HepG2 (cell line): Measurements from ENCODE around the gene MAP3K2. TPM values are rescaled to one million over a fixed set of nuclear protein-coding genes. Genes with fewer than 3 reads are reported as not detected.

ENCODE experiments used
- CBFB ChIP-seq: sonication (generic); formaldehyde crosslinking; IDR thresholded peaks from 2 replicates; pipeline ENCODE4 v1.4.0; 2020; ENCODE audit warnings: missing genetic modification reagents
- CHD4 ChIP-seq: fragments of 200-600 bp; sonication (generic); IDR thresholded peaks from 2 replicates; pipeline ENCODE4 v1.7.0; 2017; ENCODE audit warnings: mild to moderate bottlenecking, low read length, borderline replicate concordance
- DPF2 ChIP-seq: sonication (generic); formaldehyde crosslinking; IDR thresholded peaks from 2 replicates; pipeline ENCODE4 v1.4.0; 2020; ENCODE audit warnings: mild to moderate bottlenecking, low read depth, missing genetic modification reagents, borderline replicate concordance
- GATA4 ChIP-seq: sonication (generic); IDR thresholded peaks from 2 replicates; pipeline ENCODE4 v1.6.1; 2016; ENCODE audit warnings: antibody characterized with exemption, low read depth, borderline replicate concordance
- HHEX ChIP-seq: IDR thresholded peaks from 2 replicates; pipeline ENCODE4 v1.6.1; 2016; ENCODE audit warnings: control low read depth
- HMGXB3 ChIP-seq: sonication (generic); formaldehyde crosslinking; IDR thresholded peaks from 2 replicates; pipeline ENCODE4 v1.4.0; 2020; ENCODE audit warnings: missing genetic modification reagents, borderline replicate concordance
- HNRNPK ChIP-seq: fragments of 200-400 bp; formaldehyde crosslinking; IDR thresholded peaks from 2 replicates; pipeline ENCODE4 v1.6.1; 2018; ENCODE audit warnings: low read length, low read depth, moderate library complexity, mild to moderate bottlenecking; ENCODE audit not compliant: poor library complexity, severe bottlenecking
- KLF12 ChIP-seq: sonication (generic); formaldehyde crosslinking; IDR thresholded peaks from 2 replicates; pipeline ENCODE4 v1.4.0; 2020; ENCODE audit warnings: missing genetic modification reagents, borderline replicate concordance
- MTA3 ChIP-seq: sonication (generic); formaldehyde crosslinking; IDR thresholded peaks from 2 replicates; pipeline ENCODE4 v1.4.0; 2020; ENCODE audit warnings: missing genetic modification reagents
- PAWR ChIP-seq: sonication (generic); formaldehyde crosslinking; IDR thresholded peaks from 2 replicates; pipeline ENCODE4 v1.4.0; 2020; ENCODE audit warnings: missing genetic modification reagents, mild to moderate bottlenecking, borderline replicate concordance
- RCOR2 ChIP-seq: IDR thresholded peaks from 2 replicates; pipeline ENCODE4 v1.6.1; 2016; ENCODE audit warnings: missing biosample characterization, missing genetic modification reagents
- SALL1 ChIP-seq: sonication (generic); formaldehyde crosslinking; IDR thresholded peaks from 2 replicates; pipeline ENCODE4 v1.8.0; 2022; ENCODE audit warnings: mild to moderate bottlenecking, missing genetic modification reagents
- SIN3B ChIP-seq: fragments of 150-350 bp; IDR thresholded peaks from 2 replicates; pipeline ENCODE4 v1.6.1; 2014; ENCODE audit warnings: low read length
- SIX1 ChIP-seq: sonication (generic); formaldehyde crosslinking; IDR thresholded peaks from 2 replicates; pipeline ENCODE4 v1.4.0; 2020; ENCODE audit warnings: missing genetic modification reagents, borderline replicate concordance
- SOX6 ChIP-seq, 2 experiments: fragments of 450-650 bp in 1 of 2; sonication (generic) in 1 of 2; formaldehyde crosslinking in 1 of 2; IDR thresholded peaks; 2 replicates each; pipeline versions ENCODE4 v1.4.0 to v1.6.1; 2017 to 2020; ENCODE audit warnings: antibody characterized with exemption in 1 of 2, mild to moderate bottlenecking in 1 of 2, missing genetic modification reagents in 1 of 2
- TRIM24 ChIP-seq: sonication (generic); formaldehyde crosslinking; IDR thresholded peaks from 2 replicates; pipeline ENCODE4 v1.8.0; 2022; ENCODE audit warnings: mild to moderate bottlenecking, missing genetic modification reagents
- ZFP36 ChIP-seq: fragments of 150-350 bp; IDR thresholded peaks from 2 replicates; pipeline ENCODE4 v1.6.1; 2018; ENCODE audit warnings: borderline replicate concordance, low read length, low read depth; ENCODE audit not compliant: partially characterized antibody
- ZNF20 ChIP-seq: sonication (generic); formaldehyde crosslinking; IDR thresholded peaks from 2 replicates; pipeline ENCODE4 v1.4.0; 2020; ENCODE audit warnings: mild to moderate bottlenecking, moderate library complexity, missing genetic modification reagents
- ZNF205 ChIP-seq: IDR thresholded peaks from 2 replicates; pipeline ENCODE4 v1.6.1; 2018; ENCODE audit warnings: missing biosample characterization, missing genetic modification reagents
- ZNF383 ChIP-seq: sonication (generic); formaldehyde crosslinking; IDR thresholded peaks from 2 replicates; pipeline ENCODE4 v1.4.0; 2020; ENCODE audit warnings: missing genetic modification reagents, mild to moderate bottlenecking, borderline replicate concordance
- ZNF547 ChIP-seq: sonication (generic); formaldehyde crosslinking; IDR thresholded peaks from 2 replicates; pipeline ENCODE4 v1.5.1; 2020; ENCODE audit warnings: mild to moderate bottlenecking, missing genetic modification reagents
- ZNF550 ChIP-seq: sonication (generic); formaldehyde crosslinking; IDR thresholded peaks from 2 replicates; pipeline ENCODE4 v1.4.0; 2020; ENCODE audit warnings: mild to moderate bottlenecking, missing genetic modification reagents, borderline replicate concordance
- ZNF747 ChIP-seq: sonication (generic); formaldehyde crosslinking; IDR thresholded peaks from 2 replicates; pipeline ENCODE4 v1.8.1; 2023; ENCODE audit warnings: missing genetic modification reagents, mild to moderate bottlenecking, borderline replicate concordance
- ZNF749 ChIP-seq: sonication (generic); formaldehyde crosslinking; IDR thresholded peaks from 2 replicates; pipeline ENCODE4 v1.8.0; 2022; ENCODE audit warnings: mild to moderate bottlenecking, missing genetic modification reagents, moderate library complexity, borderline replicate concordance
- polyA plus RNA-seq, 8 experiments: library from polyadenylated mRNA; depleted of rRNA in 3 of 8; stranded (reverse) in 7 of 8; unstranded in 1 of 8; fragments of >200 nt; fragmentation: Illumina TruSeq in 4 of 8; extraction: Trizol in 4 of 8; gene quantifications; 2 replicates each; pipeline versions ENCODE4 v1.2.1 to v1.2.3, GENCODE V29; 2011 to 2016; ENCODE audit warnings: low read depth in 4 of 8, missing spikeins in 1 of 8, mixed read lengths in 1 of 8; ENCODE audit not compliant: insufficient read depth in 1 of 8
- total RNA-seq, 5 experiments: library from RNA; depleted of rRNA; stranded (reverse); fragments of >200 nt; fragmentation: Illumina TruSeq; extraction: Trizol; gene quantifications; 2 replicates each; pipeline ENCODE4 v1.2.3, GENCODE V29; 2016; ENCODE audit warnings: low read depth in 1 of 5
- TF ChIP-seq, protein P1 (sequence below): sonication (generic); formaldehyde crosslinking; IDR thresholded peaks from 2 replicates; pipeline ENCODE4 v1.4.0; 2020; ENCODE audit warnings: missing genetic modification reagents

MAP3K2 gene
- total and polyA plus RNA-seq, 2 of the 13 experiments (the other 11 are each of a cell fraction or from before 2014, with no cell fraction given), result 12.2 to 37.2 TPM

DNA sequence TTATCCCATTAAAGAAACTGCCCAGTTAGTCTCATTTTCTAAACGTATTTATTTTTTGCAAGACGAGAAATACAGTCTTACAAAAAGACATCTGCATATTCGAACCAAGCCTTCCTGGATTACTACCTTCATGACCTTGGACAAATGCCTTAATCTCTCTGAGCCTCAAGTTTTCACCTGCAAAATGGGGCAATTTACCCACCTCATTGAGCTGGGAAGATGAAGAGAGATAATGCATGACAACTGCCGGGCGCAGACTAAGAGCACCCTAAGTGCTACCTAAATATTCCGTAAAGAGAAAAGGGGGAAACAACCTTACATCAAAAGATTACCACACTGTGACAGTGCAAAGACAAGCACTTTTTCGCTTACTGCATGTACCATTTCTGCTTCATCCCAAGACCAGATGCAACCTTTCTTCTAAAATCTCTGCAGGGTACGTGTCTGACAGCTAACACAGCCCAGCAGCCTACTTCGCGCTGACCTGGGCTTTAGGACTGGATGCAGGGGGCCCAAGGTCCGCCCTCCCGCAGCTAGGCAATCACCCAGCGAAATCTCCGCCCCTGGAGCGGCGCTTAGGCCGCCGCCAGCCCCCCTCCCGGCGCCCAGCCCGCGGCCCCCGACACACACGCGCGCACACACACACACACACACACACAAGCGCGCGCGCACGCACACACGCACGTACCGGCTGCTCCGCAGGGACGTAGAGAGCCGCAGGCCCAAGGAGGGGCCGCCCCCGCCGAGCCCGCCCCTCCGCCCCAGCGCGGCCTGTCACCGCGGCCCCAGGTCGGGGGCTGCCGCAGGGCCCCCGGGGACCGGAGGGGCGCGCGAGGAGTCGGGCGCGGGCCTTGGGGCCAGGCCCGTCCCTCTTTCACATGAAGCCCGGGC is 766 bp downstream of the MAP3K2 start (continued):
- TF ChIP-seq SOX6 (IDR thresholded peaks at IDR 0.05), result no peak
- peak; percentile 68 for TF ChIP-seq SOX6 (CRISPR knock-in tag; IDR thresholded peaks at IDR 0.05)
- 0 out of 2 replicates have a peak, but pooled peaks have one; percentile 48 for TF ChIP-seq ZNF20
- no peak for TF ChIP-seq ZNF383 (CRISPR knock-in tag)
- TF ChIP-seq CHD4, result no peak
- no peak; the same call in 1 of the 2 replicates for TF ChIP-seq SIN3B
- TF ChIP-seq ZNF747 (CRISPR knock-in tag), result no peak
- no peak; the same call in 1 of the 2 replicates for TF ChIP-seq ZNF547 (CRISPR knock-in tag)
- peak; percentile 45; the same call in 1 of the 2 replicates for TF ChIP-seq ZNF205 (CRISPR knock-in tag)
- TF ChIP-seq TRIM24 (CRISPR knock-in tag), result no peak
- no peak for TF ChIP-seq DPF2 (CRISPR knock-in tag)
- no peak for TF ChIP-seq HNRNPK
- TF ChIP-seq CBFB (CRISPR knock-in tag), result peak; percentile 48; the same call in 1 of the 2 replicates
- TF ChIP-seq ZNF749 (CRISPR knock-in tag), result no peak
- no peak for TF ChIP-seq ZNF550 (CRISPR knock-in tag)
- TF ChIP-seq RCOR2 (CRISPR knock-in tag), result peak; percentile 39; the same call in 1 of the 2 replicates
- no peak for TF ChIP-seq GATA4
- TF ChIP-seq HMGXB3 (CRISPR knock-in tag), result peak; percentile 83
- 0 out of 2 replicates have a peak, but pooled peaks have one; percentile 28 for TF ChIP-seq KLF12 (CRISPR knock-in tag)
- TF ChIP-seq SALL1 (CRISPR knock-in tag), result peak; percentile 61
- TF ChIP-seq, protein P1, sequence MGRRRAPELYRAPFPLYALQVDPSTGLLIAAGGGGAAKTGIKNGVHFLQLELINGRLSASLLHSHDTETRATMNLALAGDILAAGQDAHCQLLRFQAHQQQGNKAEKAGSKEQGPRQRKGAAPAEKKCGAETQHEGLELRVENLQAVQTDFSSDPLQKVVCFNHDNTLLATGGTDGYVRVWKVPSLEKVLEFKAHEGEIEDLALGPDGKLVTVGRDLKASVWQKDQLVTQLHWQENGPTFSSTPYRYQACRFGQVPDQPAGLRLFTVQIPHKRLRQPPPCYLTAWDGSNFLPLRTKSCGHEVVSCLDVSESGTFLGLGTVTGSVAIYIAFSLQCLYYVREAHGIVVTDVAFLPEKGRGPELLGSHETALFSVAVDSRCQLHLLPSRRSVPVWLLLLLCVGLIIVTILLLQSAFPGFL (CRISPR knock-in tag), result no peak
- no peak for TF ChIP-seq PAWR (CRISPR knock-in tag)
- TF ChIP-seq ZFP36, result no peak
- TF ChIP-seq MTA3 (CRISPR knock-in tag), result no peak
- TF ChIP-seq HHEX (CRISPR knock-in tag), result no peak
- TF ChIP-seq SIX1, result no peak
